Ascending aorta (tissue), 2 donors: ENCODE results near the gene KRT71. TPM values are rescaled to one million over a fixed set of nuclear protein-coding genes. Genes with fewer than 3 reads are reported as not detected.
A peak's percentile ranks its signal among the peaks of the same experiment; 100 is the strongest.
"Not testable (repeated sequence)": the region's sequence is repeated elsewhere in the genome, so short reads cannot be mapped to it uniquely, and the experiment has no call there.

ENCODE experiments used
- DNase-seq, 2 donors: peaks; one replicate each; pipeline ENCODE4 v3.0.0-alpha.2; 2019; ENCODE audit warnings: low spot score in 2 of 2
- H3K27ac ChIP-seq, 2 donors: fragments of 200-600 bp; sonication (generic); one replicate each; pipeline ENCODE4 v1.5.1; 2016 to 2017; ENCODE audit warnings: mild to moderate bottlenecking in 1 of 2
- H3K27me3 ChIP-seq: fragments of 200-600 bp; sonication (generic); one replicate; pipeline ENCODE4 v1.5.1; 2017
- H3K36me3 ChIP-seq, 2 donors: fragments of 200-600 bp; sonication (generic); one replicate each; pipeline ENCODE4 v1.5.1; 2016
- H3K4me1 ChIP-seq, 2 donors: fragments of 200-600 bp; sonication (generic); one replicate each; pipeline ENCODE4 v1.5.1; 2016 to 2017; ENCODE audit warnings: mild to moderate bottlenecking in 1 of 2
- H3K4me3 ChIP-seq, 2 donors: fragments of 200-600 bp; sonication (generic); one replicate each; pipeline ENCODE4 v1.5.1; 2016 to 2017; ENCODE audit warnings: mild to moderate bottlenecking in 1 of 2
- H3K9me3 ChIP-seq, 2 donors: fragments of 200-600 bp; sonication (generic); one replicate each; pipeline ENCODE4 v1.5.1; 2016
- intact Hi-C: fragments of 100-400 bp; cut with DNase I; formaldehyde crosslinking; loops from one replicate; pipeline ENCODE4 v1.15.1; 2023
- total RNA-seq: library from RNA; depleted of rRNA; stranded (reverse); fragments of >200 nt; gene quantifications from one replicate; pipeline ENCODE4 v1.1.0, GENCODE V29; 2016
- TF ChIP-seq, protein P1 (sequence below), 3 experiments: fragments of 200-600 bp in 2 of 3; fragments of 450-650 bp in 1 of 3; sonication (generic) in 2 of 3; IDR thresholded peaks; one replicate each; pipeline ENCODE4 v1.5.1; 2016 to 2019; ENCODE audit warnings: antibody characterized with exemption in 3 of 3, mild to moderate bottlenecking in 1 of 3, moderate library complexity in 1 of 3

Gene KRT71
- total RNA-seq, 1 donor from 2014 or later = not detected

DNA sequence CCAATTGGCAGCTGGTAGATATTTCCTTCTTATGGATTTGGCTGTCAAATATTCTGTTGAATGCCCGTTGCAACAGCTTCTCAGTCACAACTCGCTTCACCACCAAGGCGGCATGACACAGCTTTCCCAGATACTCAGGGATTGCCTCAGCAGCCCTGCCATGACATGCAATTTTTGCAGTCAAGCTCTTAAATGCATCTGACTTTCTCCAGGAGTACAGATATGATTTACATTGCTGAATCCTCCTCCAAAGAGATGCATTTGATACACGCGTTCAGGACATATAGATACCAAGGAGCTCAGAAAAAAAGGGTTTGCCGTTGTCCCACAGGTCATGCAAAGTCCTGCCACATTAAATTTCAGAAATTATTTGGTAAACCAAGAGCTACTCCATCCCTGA lies 39.2 kb downstream of the KRT71 start:
- Histone ChIP-seq H3K9me3 (peaks cover 0 to 6% of the 10 kb centered on the region in 2 donors), H3K4me3 (no peak overlapping the region), H3K27me3 (no peaks in the 10 kb centered on the region), H3K27ac (no peak overlapping the region), H3K4me1 (no peaks in the 10 kb centered on the region), H3K36me3 (no peaks in the 10 kb centered on the region)
- intact Hi-C loops = no loop called here
- TF ChIP-seq, protein P1, sequence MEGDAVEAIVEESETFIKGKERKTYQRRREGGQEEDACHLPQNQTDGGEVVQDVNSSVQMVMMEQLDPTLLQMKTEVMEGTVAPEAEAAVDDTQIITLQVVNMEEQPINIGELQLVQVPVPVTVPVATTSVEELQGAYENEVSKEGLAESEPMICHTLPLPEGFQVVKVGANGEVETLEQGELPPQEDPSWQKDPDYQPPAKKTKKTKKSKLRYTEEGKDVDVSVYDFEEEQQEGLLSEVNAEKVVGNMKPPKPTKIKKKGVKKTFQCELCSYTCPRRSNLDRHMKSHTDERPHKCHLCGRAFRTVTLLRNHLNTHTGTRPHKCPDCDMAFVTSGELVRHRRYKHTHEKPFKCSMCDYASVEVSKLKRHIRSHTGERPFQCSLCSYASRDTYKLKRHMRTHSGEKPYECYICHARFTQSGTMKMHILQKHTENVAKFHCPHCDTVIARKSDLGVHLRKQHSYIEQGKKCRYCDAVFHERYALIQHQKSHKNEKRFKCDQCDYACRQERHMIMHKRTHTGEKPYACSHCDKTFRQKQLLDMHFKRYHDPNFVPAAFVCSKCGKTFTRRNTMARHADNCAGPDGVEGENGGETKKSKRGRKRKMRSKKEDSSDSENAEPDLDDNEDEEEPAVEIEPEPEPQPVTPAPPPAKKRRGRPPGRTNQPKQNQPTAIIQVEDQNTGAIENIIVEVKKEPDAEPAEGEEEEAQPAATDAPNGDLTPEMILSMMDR (IDR thresholded peaks at IDR 0.05) = no peak
- DNase-seq = no peak

DNA sequence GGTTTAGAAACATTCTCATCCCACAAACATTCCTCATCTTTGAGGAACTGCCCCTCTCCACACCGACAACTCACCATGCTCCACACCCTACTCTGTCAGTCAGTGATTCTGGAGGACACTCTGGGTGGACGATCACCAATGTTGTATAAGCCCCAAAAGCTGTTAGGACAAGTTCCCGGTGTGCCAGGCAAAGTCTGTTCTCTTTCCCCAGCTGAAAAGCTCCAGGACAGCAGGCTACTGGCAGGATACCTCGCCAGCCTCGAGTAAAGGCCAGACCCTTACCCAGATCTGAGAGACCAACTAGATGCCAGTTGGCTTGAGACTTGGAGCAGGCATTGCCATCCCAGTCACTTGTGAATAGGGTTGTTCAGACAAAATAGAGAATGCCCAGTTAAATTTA lies 44.7 kb downstream of the KRT71 start:
- no peak overlapping the region for H3K27ac ChIP-seq
- H3K4me3 ChIP-seq = no peak overlapping the region
- intact Hi-C loops = no loop called here
- H3K36me3 ChIP-seq = no peaks in the 10 kb centered on the region
- TF ChIP-seq, protein P1 (IDR thresholded peaks at IDR 0.05) = no peak
- no peak for DNase-seq
- no peaks in the 10 kb centered on the region for H3K27me3 ChIP-seq
- peaks cover 0 to 6% of the 10 kb centered on the region in 2 donors for H3K9me3 ChIP-seq
- H3K4me1 ChIP-seq = no peaks in the 10 kb centered on the region

DNA sequence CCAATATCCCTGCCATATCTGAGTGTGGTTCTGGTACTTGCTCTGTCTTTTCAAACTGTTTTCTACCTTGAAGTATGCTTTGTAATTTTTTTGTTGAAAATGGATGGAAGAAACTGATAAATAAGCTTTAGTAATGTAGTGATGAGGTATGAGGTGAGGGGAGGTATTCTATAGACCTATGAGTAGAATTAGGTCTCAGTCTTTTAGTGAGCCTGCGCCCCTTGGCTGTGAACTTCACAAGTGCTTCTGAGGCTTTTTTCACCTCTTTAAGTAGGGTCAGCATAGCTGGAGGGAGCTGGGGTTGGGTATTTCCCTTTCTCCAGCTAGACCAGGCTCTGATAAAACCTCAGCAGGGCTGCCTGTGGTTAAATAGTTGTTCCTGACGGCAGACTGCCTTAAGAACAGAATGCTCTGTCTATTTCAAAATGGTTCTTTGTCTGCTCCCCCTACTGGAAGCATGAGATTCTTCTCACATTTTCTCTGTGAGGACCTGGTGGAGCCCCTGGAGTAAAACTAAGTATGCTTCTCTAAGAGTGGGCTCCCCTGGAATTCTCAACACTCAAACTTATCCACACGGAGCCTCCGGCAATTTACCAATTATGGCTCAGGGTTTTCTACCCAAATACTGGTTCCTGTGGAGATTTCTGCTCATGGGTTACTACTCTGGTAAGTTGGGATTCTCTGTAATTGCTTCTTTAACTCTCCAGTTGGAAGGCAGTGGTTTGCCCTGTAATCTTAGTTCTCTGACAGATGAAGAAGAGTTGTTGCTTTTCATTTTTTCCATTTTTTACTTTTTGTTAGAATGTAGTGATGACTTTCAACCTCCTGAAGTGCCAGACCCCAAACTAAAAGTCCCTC lies 45.9 kb downstream of the KRT71 start:
- Histone ChIP-seq H3K4me1 (no peaks in the 10 kb centered on the region), H3K4me3 (no peak overlapping the region), H3K36me3 (no peaks in the 10 kb centered on the region), H3K27me3 (no peaks in the 10 kb centered on the region), H3K9me3 (peaks cover 0 to 6% of the 10 kb centered on the region in 2 donors), H3K27ac (no peak overlapping the region)
- TF ChIP-seq, protein P1 (IDR thresholded peaks at IDR 0.05) = peak; percentile 7 to 40 (median 9)
- intact Hi-C loops = no loop called here
- no peak for DNase-seq

DNA sequence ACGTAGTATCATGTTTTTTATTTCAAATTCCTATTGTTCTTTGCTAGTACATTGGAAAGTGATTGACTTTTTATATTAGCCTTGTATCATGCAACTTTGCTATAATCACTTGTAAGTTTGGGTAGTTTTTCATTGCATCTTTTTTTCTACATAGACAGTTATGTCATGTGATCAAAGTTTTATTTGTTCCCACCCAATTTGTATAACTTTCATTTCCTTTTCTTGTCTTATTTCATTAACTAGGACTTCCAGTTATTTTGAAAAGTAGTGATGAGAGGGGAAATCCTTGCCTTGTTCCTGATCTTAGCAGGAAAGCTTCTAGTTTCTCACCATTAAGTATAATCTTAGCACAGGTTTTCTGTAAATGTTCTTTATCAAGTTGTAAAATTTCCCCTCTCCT lies 50.1 kb downstream of the KRT71 start:
- no peaks in the 10 kb centered on the region for H3K36me3 ChIP-seq
- intact Hi-C loops = no loop called here
- H3K27ac ChIP-seq = no peak overlapping the region
- H3K4me1 ChIP-seq = no peaks in the 10 kb centered on the region
- H3K27me3 ChIP-seq = no peaks in the 10 kb centered on the region
- H3K4me3 ChIP-seq = no peak overlapping the region
- DNase-seq = no peak
- H3K9me3 ChIP-seq = no peaks in the 10 kb centered on the region
- TF ChIP-seq, protein P1 (IDR thresholded peaks at IDR 0.05) = no peak

DNA sequence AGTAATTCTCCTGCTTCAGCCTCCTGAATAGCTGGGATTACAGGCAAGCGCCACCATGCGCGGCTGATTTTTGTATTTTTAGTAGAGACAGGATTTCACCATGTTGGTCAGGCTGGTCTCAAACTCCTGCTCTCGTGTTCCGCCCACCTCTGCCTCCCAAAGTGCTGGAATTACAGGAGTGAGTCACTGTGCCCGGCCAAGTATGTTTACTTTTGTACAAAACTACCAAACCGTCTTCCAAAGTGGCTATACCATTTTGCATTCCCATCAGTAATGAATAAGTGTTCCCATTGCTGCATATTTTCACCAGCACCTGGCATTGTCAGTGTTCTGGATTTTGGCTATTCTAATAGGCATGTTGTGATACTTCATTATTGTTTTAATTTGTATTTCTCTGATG lies 51.5 kb downstream of the KRT71 start:
- Histone ChIP-seq H3K4me3 (no peak overlapping the region), H3K4me1 (no peaks in the 10 kb centered on the region), H3K27ac (no peak overlapping the region), H3K27me3 (no peaks in the 10 kb centered on the region), H3K36me3 (no peaks in the 10 kb centered on the region), H3K9me3 (no peaks in the 10 kb centered on the region)
- intact Hi-C loops = no loop called here
- TF ChIP-seq, protein P1 (IDR thresholded peaks at IDR 0.05) = no peak
- no peak for DNase-seq

DNA sequence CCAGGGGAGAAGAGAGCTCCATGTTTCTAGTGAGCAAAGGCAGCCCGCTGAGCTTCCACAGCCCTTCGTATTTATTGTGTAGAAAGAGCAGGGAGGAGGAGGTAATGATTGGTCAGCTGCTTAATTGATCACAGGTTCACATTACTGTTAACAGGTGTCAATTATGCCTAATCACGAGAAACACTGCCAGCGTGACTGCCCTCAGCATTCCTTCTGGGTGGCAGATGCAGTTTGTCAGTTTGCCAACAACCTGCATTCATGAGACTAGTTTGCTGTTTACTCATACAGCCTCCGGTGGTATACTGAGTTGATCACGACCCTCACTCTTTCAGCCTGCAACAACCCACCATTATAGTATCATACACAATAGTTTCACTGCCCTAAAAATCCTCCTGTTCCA lies 52.4 kb downstream of the KRT71 start:
- H3K36me3 ChIP-seq, H3K27me3 ChIP-seq, H3K27ac ChIP-seq, intact Hi-C loops, DNase-seq, H3K4me1 ChIP-seq, H3K4me3 ChIP-seq, H3K9me3 ChIP-seq: not testable (repeated sequence)
